ENCODE data around the gene ZC3H7A. TPM values are rescaled to one million over a fixed set of nuclear protein-coding genes. Genes with fewer than 3 reads are reported as not detected.

The ZC3H7A gene
- total RNA-seq, 1 donor from 2014 or later: 66.3 TPM

- peaks cover 3% of the 10 kb centered on the region for H3K4me1 ChIP-seq
- TF ChIP-seq CTCF (IDR thresholded peaks at IDR 0.05): no peak
- ATAC-seq (no peak), DNase-seq (no peak)
- H3K36me3 ChIP-seq: peaks cover 59% of the 10 kb centered on the region
- H3K4me3 ChIP-seq: no peak overlapping the region
- H3K27ac ChIP-seq: no peak overlapping the region
- no peaks in the 10 kb centered on the region for H3K27me3 ChIP-seq (ENCODE audit: low read depth)
- intact Hi-C loops (cut with DNase I): no loop called here
- H3K9me3 ChIP-seq: no peaks in the 10 kb centered on the region
Measured at GRCh38 chr16:11748404-11749254, 48.4 kb downstream of the ZC3H7A start.

- no peak for ATAC-seq
Measured at GRCh38 chr16:11747949-11748403, 49.1 kb downstream of the ZC3H7A start.

GRCh38 chr16:11744075-11744470 is 53.0 kb downstream of the ZC3H7A start:
- no peak overlapping the region for H3K4me3 ChIP-seq
- H3K4me1 ChIP-seq: peaks cover 30% of the 10 kb centered on the region
- no peaks in the 10 kb centered on the region for H3K27me3 ChIP-seq (ENCODE audit: low read depth)
- ATAC-seq: no peak
- H3K27ac ChIP-seq: peak overlapping the region; percentile 99
- no peaks in the 10 kb centered on the region for H3K9me3 ChIP-seq
- DNase-seq: no peak
- peaks cover 17% of the 10 kb centered on the region for H3K36me3 ChIP-seq
- TF ChIP-seq CTCF (IDR thresholded peaks at IDR 0.05): no peak
- intact Hi-C loops (cut with DNase I): no loop called here

More at GRCh38 chr16:11747949-11748403, 49.1 kb downstream of the ZC3H7A start:
- Histone ChIP-seq H3K27me3 (ENCODE audit: low read depth) (no peaks in the 10 kb centered on the region), H3K27ac (no peak overlapping the region), H3K9me3 (no peaks in the 10 kb centered on the region), H3K36me3 (peaks cover 53% of the 10 kb centered on the region), H3K4me3 (no peak overlapping the region), H3K4me1 (peaks cover 6% of the 10 kb centered on the region)
- no peak for DNase-seq
- intact Hi-C loops (cut with DNase I): no loop called here
- TF ChIP-seq CTCF (IDR thresholded peaks at IDR 0.05): no peak

- Histone ChIP-seq H3K27ac (peak overlapping the region; percentile 99), H3K9me3 (no peaks in the 10 kb centered on the region), H3K36me3 (peaks cover 12% of the 10 kb centered on the region), H3K4me1 (peaks cover 35% of the 10 kb centered on the region), H3K4me3 (peak overlapping the region; percentile 93), H3K27me3 (ENCODE audit: low read depth) (no peaks in the 10 kb centered on the region)
- ATAC-seq: peak; percentile 26 to 52
- peak; percentile 78 for DNase-seq
- intact Hi-C loops (cut with DNase I): no loop called here
- TF ChIP-seq CTCF (IDR thresholded peaks at IDR 0.05): no peak
Measured at GRCh38 chr16:11743308-11744074, 53.6 kb downstream of the ZC3H7A start.

GRCh38 chr16:11742536-11743307 is 54.3 kb downstream of the ZC3H7A start, which contains the start of gene TXNDC11:
Gene TXNDC11 (minus strand): TSS chr16:11742857. CDS start chr16:11742730, 127 bp downstream.
- intact Hi-C loops (cut with DNase I): no loop called here
- peaks cover 43% of the 10 kb centered on the region for H3K4me1 ChIP-seq
- H3K36me3 ChIP-seq: peaks cover 12% of the 10 kb centered on the region
- TF ChIP-seq CTCF (IDR thresholded peaks at IDR 0.05): no peak
- H3K27me3 ChIP-seq (ENCODE audit: low read depth): no peaks in the 10 kb centered on the region
- peak within 1 kb of the TSS; percentile 93 for H3K4me3 ChIP-seq
- no peaks in the 10 kb centered on the region for H3K9me3 ChIP-seq
- peak; percentile 97 to 99 for ATAC-seq
- DNase-seq: peak; percentile 100
- peak within 1 kb of the TSS; percentile 99 for H3K27ac ChIP-seq
